PC-3 (cell line): ENCODE results near the gene PLPP7. TPM values are rescaled to one million over a fixed set of nuclear protein-coding genes. Genes with fewer than 3 reads are reported as not detected.

Experiments used
- ATAC-seq: fragments of 200-7000 bp; cut with Tn5 transposase; 2 replicates; pipeline ENCODE4 v1.9.1; 2020; ENCODE audit warnings: mild to moderate bottlenecking, moderate library complexity
- BruUV-seq: library from RNA; stranded (reverse); fragments of 400-500 nt; replicated peaks from 2 replicates; lab custom pipeline; 2021; lab: Mats Ljungman, UMichigan
- CTCF ChIA-PET: fragments of 300-600 bp; sonication (Branson Sonifier 250); formaldehyde crosslinking; loops from one replicate; lab custom pipeline; 2022; ENCODE audit warnings: antibody characterized with exemption; lab: Charles Lee
- POLR2A ChIA-PET: fragments of 300-600 bp; sonication (Branson Sonifier 250); formaldehyde crosslinking; loops from one replicate; lab custom pipeline; 2022; ENCODE audit warnings: antibody characterized with exemption; ENCODE audit not compliant: unreplicated experiment; lab: Charles Lee
- DNase-seq: peaks from one replicate; pipeline ENCODE4 v3.0.0-alpha.2; 2015
- H2AFZ ChIP-seq: fragments of 300-600 bp; sonication (generic); 2 replicates; pipeline ENCODE4 v1.6.0; 2016; ENCODE audit warnings: antibody characterized with exemption, low read length
- H3F3A ChIP-seq: fragments of 300-600 bp; sonication (generic); one replicate; pipeline ENCODE4 v1.6.0; 2017; ENCODE audit warnings: antibody characterized with exemption, low read length, control low read depth, mild to moderate bottlenecking; ENCODE audit not compliant: unreplicated experiment
- H3K27ac ChIP-seq: fragments of 300-600 bp; sonication (generic); 2 replicates; pipeline ENCODE4 v1.5.1; 2016; ENCODE audit warnings: mild to moderate bottlenecking, low read length
- H3K27me3 ChIP-seq: fragments of 300-600 bp; sonication (generic); 2 replicates; pipeline ENCODE4 v1.6.1; 2016; ENCODE audit warnings: low read length, mixed read lengths
- H3K36me3 ChIP-seq: fragments of 300-600 bp; sonication (generic); 2 replicates; pipeline ENCODE4 v1.6.1; 2016; ENCODE audit warnings: low read depth, mixed run types, low read length, mixed read lengths
- H3K4me1 ChIP-seq: fragments of 300-600 bp; sonication (generic); 2 replicates; pipeline ENCODE4 v1.5.1; 2016; ENCODE audit warnings: low read length; ENCODE audit not compliant: insufficient read depth
- H3K4me2 ChIP-seq: fragments of 300-600 bp; sonication (generic); 2 replicates; pipeline ENCODE4 v1.6.0; 2016; ENCODE audit warnings: low read length
- H3K4me3 ChIP-seq: fragments of 300-600 bp; sonication (generic); 2 replicates; pipeline ENCODE4 v1.5.1; 2016; ENCODE audit warnings: mild to moderate bottlenecking, low read length, mixed read lengths
- H3K79me2 ChIP-seq: fragments of 300-600 bp; sonication (generic); 2 replicates; pipeline ENCODE4 v1.6.1; 2017; ENCODE audit warnings: low read length, mixed read lengths
- H3K9ac ChIP-seq: fragments of 300-600 bp; sonication (generic); 2 replicates; pipeline ENCODE4 v1.6.0; 2016; ENCODE audit warnings: mild to moderate bottlenecking, low read length
- H3K9me2 ChIP-seq: fragments of 300-600 bp; sonication (generic); replicated peaks from 2 replicates; pipeline ENCODE4 v1.6.1; 2016; ENCODE audit warnings: mixed run types, low read length, mixed read lengths
- H3K9me3 ChIP-seq: fragments of 300-600 bp; sonication (generic); 2 replicates; pipeline ENCODE4 v1.6.1; 2016; ENCODE audit warnings: low read length, mixed read lengths
- H4K20me1 ChIP-seq: fragments of 300-600 bp; sonication (generic); 2 replicates; pipeline ENCODE4 v1.6.1; 2016; ENCODE audit warnings: low read length, mixed read lengths
- EZH2 ChIP-seq: fragments of 300-600 bp; sonication (generic); IDR thresholded peaks from one replicate; pipeline ENCODE4 v1.6.1; 2017; ENCODE audit warnings: antibody characterized with exemption, mild to moderate bottlenecking, low read length; ENCODE audit not compliant: unreplicated experiment
- EZH2phosphoT487 ChIP-seq: fragments of 300-600 bp; sonication (generic); IDR thresholded peaks from 2 replicates; pipeline ENCODE4 v1.6.1; 2018; ENCODE audit warnings: mild to moderate bottlenecking, antibody characterized with exemption, low read length, borderline replicate concordance
- intact Hi-C: fragments of 100-400 bp; cut with micrococcal nuclease; formaldehyde crosslinking; loops from 2 replicates; pipeline ENCODE4 v1.9.0; 2023
- total RNA-seq: library from RNA; depleted of rRNA; stranded (reverse); fragments of >200 nt; gene quantifications from 2 replicates; pipeline ENCODE4 v1.2.3, GENCODE V29; 2014
- TF ChIP-seq, protein P1 (sequence below): fragments of 300-600 bp; sonication (generic); conservative IDR thresholded peaks from 2 replicates; pipeline ENCODE4 v1.5.1; 2017; ENCODE audit warnings: antibody characterized with exemption, low read depth, mild to moderate bottlenecking, low read length

Gene PLPP7
- total RNA-seq, 1 experiment from 2014 or later = not detected

DNA sequence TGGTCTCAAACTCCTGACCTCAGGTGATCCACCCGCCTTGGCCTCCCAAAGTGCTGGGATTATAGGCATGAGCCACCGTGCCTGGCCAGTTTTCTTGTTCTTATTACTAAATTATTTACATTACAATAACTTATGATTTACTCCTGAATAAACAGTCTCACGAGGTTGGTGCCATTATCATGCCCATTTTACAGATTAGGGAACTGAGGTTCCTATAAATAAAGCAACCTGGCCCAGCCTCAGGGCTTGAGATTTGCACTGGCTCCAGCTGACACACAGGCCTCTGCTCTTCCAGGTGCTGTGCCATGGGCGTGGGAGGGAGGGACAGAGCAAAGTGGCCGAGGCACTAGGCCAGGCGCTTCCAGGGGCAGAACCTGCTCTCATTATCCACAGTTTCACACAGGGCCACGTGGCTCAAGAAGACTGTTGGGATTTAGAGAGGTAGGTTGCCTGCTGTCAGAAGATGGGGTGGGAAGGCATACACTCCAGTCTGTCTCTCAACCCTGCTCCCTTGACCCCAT, 2.3 kb downstream of the PLPP7 start:
- no peaks in the 10 kb centered on the region for H3F3A ChIP-seq
- POLR2A ChIA-PET = no interaction called here
- no peaks in the 10 kb centered on the region for H3K4me1 ChIP-seq
- no peaks in the 10 kb centered on the region for H3K79me2 ChIP-seq
- H3K27ac ChIP-seq = no peak overlapping the region
- no TSS peak for BruUV-seq
- ATAC-seq (no peak), DNase-seq (no peak)
- TF ChIP-seq EZH2 (no peak), EZH2phosphoT487 (no peak)
- TF ChIP-seq, protein P1, sequence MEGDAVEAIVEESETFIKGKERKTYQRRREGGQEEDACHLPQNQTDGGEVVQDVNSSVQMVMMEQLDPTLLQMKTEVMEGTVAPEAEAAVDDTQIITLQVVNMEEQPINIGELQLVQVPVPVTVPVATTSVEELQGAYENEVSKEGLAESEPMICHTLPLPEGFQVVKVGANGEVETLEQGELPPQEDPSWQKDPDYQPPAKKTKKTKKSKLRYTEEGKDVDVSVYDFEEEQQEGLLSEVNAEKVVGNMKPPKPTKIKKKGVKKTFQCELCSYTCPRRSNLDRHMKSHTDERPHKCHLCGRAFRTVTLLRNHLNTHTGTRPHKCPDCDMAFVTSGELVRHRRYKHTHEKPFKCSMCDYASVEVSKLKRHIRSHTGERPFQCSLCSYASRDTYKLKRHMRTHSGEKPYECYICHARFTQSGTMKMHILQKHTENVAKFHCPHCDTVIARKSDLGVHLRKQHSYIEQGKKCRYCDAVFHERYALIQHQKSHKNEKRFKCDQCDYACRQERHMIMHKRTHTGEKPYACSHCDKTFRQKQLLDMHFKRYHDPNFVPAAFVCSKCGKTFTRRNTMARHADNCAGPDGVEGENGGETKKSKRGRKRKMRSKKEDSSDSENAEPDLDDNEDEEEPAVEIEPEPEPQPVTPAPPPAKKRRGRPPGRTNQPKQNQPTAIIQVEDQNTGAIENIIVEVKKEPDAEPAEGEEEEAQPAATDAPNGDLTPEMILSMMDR = no peak
- intact Hi-C loops = no loop called here
- no peaks in the 10 kb centered on the region for H3K9me3 ChIP-seq
- no peaks in the 10 kb centered on the region for H3K27me3 ChIP-seq
- CTCF ChIA-PET = no interaction called here
- H3K4me2 ChIP-seq = no peak overlapping the region
- no peak overlapping the region for H3K9ac ChIP-seq
- no peaks in the 10 kb centered on the region for H3K9me2 ChIP-seq
- no peak overlapping the region for H2AFZ ChIP-seq
- H3K4me3 ChIP-seq = no peak overlapping the region
- no peaks in the 10 kb centered on the region for H4K20me1 ChIP-seq
- no peaks in the 10 kb centered on the region for H3K36me3 ChIP-seq

DNA sequence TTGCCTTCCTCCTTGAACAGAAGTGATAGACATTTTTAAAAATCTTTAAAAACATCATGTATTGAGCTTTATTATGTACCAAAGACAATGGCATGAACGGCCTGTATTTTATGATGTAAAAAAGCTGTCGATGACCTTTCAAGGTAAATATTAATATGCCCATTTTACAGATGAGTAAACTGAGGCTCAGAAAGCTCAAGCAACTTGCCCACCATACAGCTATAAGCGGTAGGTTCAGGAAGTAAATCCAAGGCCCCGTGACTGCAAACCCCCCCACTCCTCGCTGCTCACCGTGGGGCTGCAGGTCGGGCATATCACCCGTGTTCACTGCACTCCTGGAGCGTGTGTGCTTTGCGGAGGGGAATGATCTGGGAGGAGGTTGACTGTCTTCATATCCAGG, 3.4 kb downstream of the PLPP7 start:
- Histone ChIP-seq H3K9me3 (no peaks in the 10 kb centered on the region), H2AFZ (no peak overlapping the region), H4K20me1 (no peaks in the 10 kb centered on the region), H3K9ac (no peak overlapping the region), H3F3A (no peaks in the 10 kb centered on the region), H3K9me2 (no peaks in the 10 kb centered on the region), H3K27me3 (no peaks in the 10 kb centered on the region), H3K27ac (no peak overlapping the region), H3K4me2 (no peak overlapping the region), H3K4me1 (no peaks in the 10 kb centered on the region), H3K79me2 (no peaks in the 10 kb centered on the region), H3K36me3 (no peaks in the 10 kb centered on the region), H3K4me3 (no peak overlapping the region)
- POLR2A ChIA-PET = no interaction called here
- CTCF ChIA-PET = no interaction called here
- no TSS peak for BruUV-seq
- intact Hi-C loops = no loop called here
- ATAC-seq (no peak), DNase-seq (no peak)
- TF ChIP-seq EZH2 = no peak
- TF ChIP-seq EZH2phosphoT487 = no peak
- TF ChIP-seq, protein P1 = no peak

DNA sequence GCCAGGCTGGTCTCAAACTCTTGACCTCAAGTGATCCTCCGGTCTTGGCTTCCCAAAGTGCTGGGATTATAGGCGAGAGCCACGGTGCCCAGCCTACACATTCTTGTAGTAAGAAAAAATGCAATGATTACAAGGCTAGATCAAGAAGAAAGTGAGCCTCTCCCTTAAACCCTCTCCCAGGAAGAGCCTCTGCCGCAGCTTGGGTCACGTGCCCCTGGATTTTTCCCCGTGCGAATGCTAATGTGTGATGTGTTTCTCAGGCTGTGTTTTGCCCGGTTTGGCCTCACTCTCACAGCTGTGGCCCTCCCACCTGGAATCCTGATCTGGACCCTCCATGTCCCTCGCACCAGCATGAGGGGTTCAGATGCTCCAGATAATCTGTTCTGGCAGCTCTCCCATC, 6.9 kb downstream of the PLPP7 start:
- no peak for TF ChIP-seq EZH2
- TF ChIP-seq, protein P1 = no peak
- TF ChIP-seq EZH2phosphoT487 = no peak
- CTCF ChIA-PET = no interaction called here
- no peak overlapping the region for H3K4me2 ChIP-seq

More for the DNA sequence above, 6.9 kb downstream of the PLPP7 start:
- Histone ChIP-seq H3K9me2 (no peaks in the 10 kb centered on the region), H3K9ac (no peak overlapping the region), H3F3A (no peaks in the 10 kb centered on the region), H3K27ac (no peak overlapping the region), H4K20me1 (no peaks in the 10 kb centered on the region), H2AFZ (no peak overlapping the region), H3K36me3 (no peaks in the 10 kb centered on the region), H3K4me3 (no peak overlapping the region), H3K4me1 (no peaks in the 10 kb centered on the region), H3K9me3 (no peaks in the 10 kb centered on the region), H3K27me3 (no peaks in the 10 kb centered on the region), H3K79me2 (no peaks in the 10 kb centered on the region)
- no TSS peak for BruUV-seq
- DNase-seq (no peak), ATAC-seq (no peak)
- intact Hi-C loops = no loop called here
- POLR2A ChIA-PET = no interaction called here
